SK-N-SH (cell line): ENCODE data around the gene PRKCA. TPM values are rescaled to one million over a fixed set of nuclear protein-coding genes. Genes with fewer than 3 reads are reported as not detected.

Experiments
- CTCF ChIA-PET: fragments of 300-600, 350-600 bp; formaldehyde crosslinking; extraction: SDS; loops from one replicate; lab custom pipeline; 2021; lab: Yijun Ruan, JAX
- POLR2A ChIA-PET: fragments of 350-600 bp; sonication (Branson Sonifier 250); formaldehyde crosslinking; extraction: SDS; loops from one replicate; lab custom pipeline; 2020; ENCODE audit warnings: antibody characterized with exemption, inconsistent platforms; lab: Yijun Ruan, JAX
- DNase-seq: peaks from one replicate; pipeline ENCODE4 v3.0.0; 2012
- H2AFZ ChIP-seq: fragments of 200-600 bp; sonication (generic); 2 replicates; pipeline ENCODE4 v1.8.1; 2016; ENCODE audit warnings: antibody characterized with exemption, mild to moderate bottlenecking, low read depth
- H3F3A ChIP-seq: fragments of 200-600 bp; sonication (generic); replicated peaks from 2 replicates; pipeline ENCODE3; 2016; ENCODE audit warnings: antibody characterized with exemption, mild to moderate bottlenecking; ENCODE audit not compliant: insufficient read depth
- H3K27ac ChIP-seq, 2 experiments: fragments of 200-500 bp in 1 of 2; fragments of 200-600 bp in 1 of 2; sonication (Bioruptor generic) in 1 of 2; sonication (generic), shearing (Covaris generic) in 1 of 2; 2 replicates each; pipeline versions ENCODE4 v1.5.1 to v1.6.1; 2014 to 2016; ENCODE audit warnings: low read depth in 2 of 2, inconsistent platforms in 1 of 2, low read length in 1 of 2, mild to moderate bottlenecking in 1 of 2, mixed read lengths in 1 of 2
- H3K27me3 ChIP-seq: fragments of 200-600 bp; sonication (generic), shearing (Covaris generic); 2 replicates; pipeline ENCODE4 v1.6.1; 2016; ENCODE audit warnings: mixed run types; ENCODE audit not compliant: insufficient read depth
- H3K36me3 ChIP-seq, 2 experiments: fragments of 200-500 bp in 1 of 2; fragments of 200-600 bp in 1 of 2; sonication (Bioruptor generic) in 1 of 2; sonication (generic) in 1 of 2; replicated peaks in 1 of 2; 2 replicates each; pipeline versions ENCODE3 to v1.5.1; 2014 to 2016; ENCODE audit warnings: low read length in 1 of 2, mild to moderate bottlenecking in 1 of 2; ENCODE audit not compliant: insufficient read depth in 2 of 2, control insufficient read depth in 1 of 2
- H3K4me1 ChIP-seq, 2 experiments: fragments of 200-500 bp in 1 of 2; fragments of 200-600 bp in 1 of 2; sonication (Bioruptor generic) in 1 of 2; sonication (generic), shearing (Covaris generic) in 1 of 2; 2 replicates each; pipeline versions ENCODE4 v1.5.1 to v1.6.1; 2014 to 2016; ENCODE audit warnings: low read depth in 1 of 2, low read length in 1 of 2, mixed run types in 1 of 2; ENCODE audit not compliant: insufficient read depth in 2 of 2, control insufficient read depth in 1 of 2
- H3K4me2 ChIP-seq: fragments of 200-600 bp; sonication (generic), shearing (Covaris generic); 2 replicates; pipeline ENCODE4 v1.6.1; 2017; ENCODE audit warnings: mixed run types
- H3K4me3 ChIP-seq, 2 experiments: fragments of 200-500 bp in 1 of 2; fragments of 200-600 bp in 1 of 2; sonication (Bioruptor generic) in 1 of 2; sonication (generic), shearing (Covaris generic) in 1 of 2; 2 replicates each; pipeline versions ENCODE4 v1.5.1 to v1.8.1; 2014 to 2016; ENCODE audit warnings: low read depth in 2 of 2, inconsistent platforms in 1 of 2, low read length in 1 of 2, mild to moderate bottlenecking in 1 of 2, mixed read lengths in 1 of 2, moderate library complexity in 1 of 2
- H3K79me2 ChIP-seq: fragments of 200-600 bp; sonication (generic); 2 replicates; pipeline ENCODE4 v1.8.1; 2017; ENCODE audit warnings: mild to moderate bottlenecking; ENCODE audit not compliant: insufficient read depth
- H3K9ac ChIP-seq: fragments of 200-600 bp; sonication (generic); 2 replicates; pipeline ENCODE4 v1.6.1; 2017; ENCODE audit warnings: mixed run types
- H3K9me2 ChIP-seq: fragments of 200-600 bp; sonication (generic); 2 replicates; pipeline ENCODE4 v1.6.1; 2017; ENCODE audit warnings: mixed run types
- H3K9me3 ChIP-seq: fragments of 200-600 bp; sonication (generic); 2 replicates; pipeline ENCODE4 v1.6.1; 2017; ENCODE audit warnings: mixed run types, mild to moderate bottlenecking, moderate library complexity
- H4K20me1 ChIP-seq: fragments of 200-600 bp; sonication (generic); 2 replicates; pipeline ENCODE4 v1.6.1; 2017; ENCODE audit warnings: mild to moderate bottlenecking, mixed run types; ENCODE audit not compliant: insufficient read depth
- EZH2phosphoT487 ChIP-seq: fragments of 200-600 bp; sonication (generic); IDR thresholded peaks from 2 replicates; pipeline ENCODE4 v1.6.1; 2017; ENCODE audit warnings: low read depth, mixed run types, mild to moderate bottlenecking, antibody characterized with exemption, moderate library complexity, borderline replicate concordance
- FOSL2 ChIP-seq: IDR thresholded peaks from 2 replicates; pipeline ENCODE4 v1.4.0; 2012; ENCODE audit warnings: low read depth, mild to moderate bottlenecking, moderate library complexity, borderline replicate concordance
- FOXJ3 ChIP-seq: sonication (generic); formaldehyde crosslinking; IDR thresholded peaks from 2 replicates; pipeline ENCODE4 v1.5.1; 2020; ENCODE audit warnings: mild to moderate bottlenecking, missing genetic modification reagents
- GABPA ChIP-seq: IDR thresholded peaks from 2 replicates; pipeline ENCODE4 v1.4.0; 2012; ENCODE audit warnings: low read depth, mild to moderate bottlenecking
- SIN3A ChIP-seq: IDR thresholded peaks from 2 replicates; pipeline ENCODE4 v1.6.1; 2012; ENCODE audit warnings: low read depth, mild to moderate bottlenecking, low read length, moderate library complexity, borderline replicate concordance
- TCF12 ChIP-seq: IDR thresholded peaks from 2 replicates; pipeline ENCODE4 v1.4.0; 2012
- TEAD4 ChIP-seq: IDR thresholded peaks from 2 replicates; pipeline ENCODE4 v1.4.0; 2012; ENCODE audit warnings: mild to moderate bottlenecking, borderline replicate concordance; ENCODE audit not compliant: insufficient read depth
- YY1 ChIP-seq: IDR thresholded peaks from 2 replicates; pipeline ENCODE4 v1.4.0; 2012; ENCODE audit warnings: low read depth, mild to moderate bottlenecking
- WGBS: methylation state at CpG from one replicate; pipeline ENCODE4 v1.1.6; 2017; ENCODE audit warnings: low lambda C conversion rate; 5-methylcytosine and 5-hydroxymethylcytosine counted together
- polyA plus RNA-seq, 3 experiments: library from polyadenylated mRNA; depleted of rRNA; stranded (reverse); fragments of >200 nt; gene quantifications; 2 replicates each; pipeline ENCODE4 v1.2.3, GENCODE V29; 2012
- TF ChIP-seq, protein P1 (sequence below): IDR thresholded peaks from 2 replicates; pipeline ENCODE4 v1.4.0; 2012; ENCODE audit warnings: low read depth, borderline replicate concordance
- TF ChIP-seq, protein P2 (sequence below): IDR thresholded peaks from 2 replicates; pipeline ENCODE4 v1.6.1; 2012; ENCODE audit warnings: mild to moderate bottlenecking, low read depth, low read length, moderate library complexity
- TF ChIP-seq, protein P3 (sequence below): fragments of 200-600 bp; sonication (generic); IDR thresholded peaks from 2 replicates; pipeline ENCODE4 v1.6.1; 2017; ENCODE audit warnings: antibody characterized with exemption, mild to moderate bottlenecking, moderate library complexity

PRKCA gene
- polyA plus RNA-seq, 1 of the 3 experiments (the other 2 are of a cell fraction): 108 TPM

DNA sequence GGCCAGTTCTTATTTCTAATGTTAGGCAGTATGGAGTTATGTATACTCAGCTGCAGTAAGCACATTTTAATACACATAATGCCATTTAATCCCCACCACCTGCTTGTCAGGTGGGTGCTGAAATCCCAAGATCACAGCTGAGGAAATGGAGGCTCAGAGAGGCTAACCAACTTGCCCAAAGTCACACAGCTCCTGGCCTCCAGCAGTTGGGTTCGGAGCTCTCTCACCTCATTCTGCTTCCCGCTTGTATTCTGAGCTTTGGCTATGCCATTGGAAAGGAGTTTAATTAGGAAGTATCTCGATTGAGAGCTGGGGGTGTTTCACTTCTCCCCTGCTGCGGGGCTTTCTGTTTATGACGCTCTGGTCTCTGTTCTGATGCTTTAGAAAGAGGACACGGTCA lies 459.9 kb downstream of the PRKCA start:
- Histone ChIP-seq H3K9me2 (no peaks in the 10 kb centered on the region), H3K36me3 (peaks cover 42 to 64% of the 10 kb centered on the region in 2 experiments), H2AFZ (no peak overlapping the region), H3K4me3 (no peak overlapping the region), H3K27me3 (no peaks in the 10 kb centered on the region), H3K79me2 (no peaks in the 10 kb centered on the region), H3K9ac (no peak overlapping the region), H3F3A (peaks cover 4% of the 10 kb centered on the region), H3K4me2 (no peak overlapping the region), H3K9me3 (no peaks in the 10 kb centered on the region), H3K27ac (no peak overlapping the region), H3K4me1 (peaks cover 0 to 13% of the 10 kb centered on the region in 2 experiments; a peak in 1 of 4 replicates), H4K20me1 (no peaks in the 10 kb centered on the region)
- no peak for DNase-seq
- CTCF ChIA-PET: no interaction called here
- TF ChIP-seq, protein P1, sequence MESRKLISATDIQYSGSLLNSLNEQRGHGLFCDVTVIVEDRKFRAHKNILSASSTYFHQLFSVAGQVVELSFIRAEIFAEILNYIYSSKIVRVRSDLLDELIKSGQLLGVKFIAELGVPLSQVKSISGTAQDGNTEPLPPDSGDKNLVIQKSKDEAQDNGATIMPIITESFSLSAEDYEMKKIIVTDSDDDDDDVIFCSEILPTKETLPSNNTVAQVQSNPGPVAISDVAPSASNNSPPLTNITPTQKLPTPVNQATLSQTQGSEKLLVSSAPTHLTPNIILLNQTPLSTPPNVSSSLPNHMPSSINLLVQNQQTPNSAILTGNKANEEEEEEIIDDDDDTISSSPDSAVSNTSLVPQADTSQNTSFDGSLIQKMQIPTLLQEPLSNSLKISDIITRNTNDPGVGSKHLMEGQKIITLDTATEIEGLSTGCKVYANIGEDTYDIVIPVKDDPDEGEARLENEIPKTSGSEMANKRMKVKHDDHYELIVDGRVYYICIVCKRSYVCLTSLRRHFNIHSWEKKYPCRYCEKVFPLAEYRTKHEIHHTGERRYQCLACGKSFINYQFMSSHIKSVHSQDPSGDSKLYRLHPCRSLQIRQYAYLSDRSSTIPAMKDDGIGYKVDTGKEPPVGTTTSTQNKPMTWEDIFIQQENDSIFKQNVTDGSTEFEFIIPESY: no peak
- no peak for TF ChIP-seq EZH2phosphoT487
- TF ChIP-seq SIN3A: no peak
- TF ChIP-seq, protein P2, sequence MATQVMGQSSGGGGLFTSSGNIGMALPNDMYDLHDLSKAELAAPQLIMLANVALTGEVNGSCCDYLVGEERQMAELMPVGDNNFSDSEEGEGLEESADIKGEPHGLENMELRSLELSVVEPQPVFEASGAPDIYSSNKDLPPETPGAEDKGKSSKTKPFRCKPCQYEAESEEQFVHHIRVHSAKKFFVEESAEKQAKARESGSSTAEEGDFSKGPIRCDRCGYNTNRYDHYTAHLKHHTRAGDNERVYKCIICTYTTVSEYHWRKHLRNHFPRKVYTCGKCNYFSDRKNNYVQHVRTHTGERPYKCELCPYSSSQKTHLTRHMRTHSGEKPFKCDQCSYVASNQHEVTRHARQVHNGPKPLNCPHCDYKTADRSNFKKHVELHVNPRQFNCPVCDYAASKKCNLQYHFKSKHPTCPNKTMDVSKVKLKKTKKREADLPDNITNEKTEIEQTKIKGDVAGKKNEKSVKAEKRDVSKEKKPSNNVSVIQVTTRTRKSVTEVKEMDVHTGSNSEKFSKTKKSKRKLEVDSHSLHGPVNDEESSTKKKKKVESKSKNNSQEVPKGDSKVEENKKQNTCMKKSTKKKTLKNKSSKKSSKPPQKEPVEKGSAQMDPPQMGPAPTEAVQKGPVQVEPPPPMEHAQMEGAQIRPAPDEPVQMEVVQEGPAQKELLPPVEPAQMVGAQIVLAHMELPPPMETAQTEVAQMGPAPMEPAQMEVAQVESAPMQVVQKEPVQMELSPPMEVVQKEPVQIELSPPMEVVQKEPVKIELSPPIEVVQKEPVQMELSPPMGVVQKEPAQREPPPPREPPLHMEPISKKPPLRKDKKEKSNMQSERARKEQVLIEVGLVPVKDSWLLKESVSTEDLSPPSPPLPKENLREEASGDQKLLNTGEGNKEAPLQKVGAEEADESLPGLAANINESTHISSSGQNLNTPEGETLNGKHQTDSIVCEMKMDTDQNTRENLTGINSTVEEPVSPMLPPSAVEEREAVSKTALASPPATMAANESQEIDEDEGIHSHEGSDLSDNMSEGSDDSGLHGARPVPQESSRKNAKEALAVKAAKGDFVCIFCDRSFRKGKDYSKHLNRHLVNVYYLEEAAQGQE: no peak
- TF ChIP-seq TEAD4: no peak
- POLR2A ChIA-PET: no interaction called here
- WGBS: 93% methylated on average over 6 of the region's 6 CpGs

DNA sequence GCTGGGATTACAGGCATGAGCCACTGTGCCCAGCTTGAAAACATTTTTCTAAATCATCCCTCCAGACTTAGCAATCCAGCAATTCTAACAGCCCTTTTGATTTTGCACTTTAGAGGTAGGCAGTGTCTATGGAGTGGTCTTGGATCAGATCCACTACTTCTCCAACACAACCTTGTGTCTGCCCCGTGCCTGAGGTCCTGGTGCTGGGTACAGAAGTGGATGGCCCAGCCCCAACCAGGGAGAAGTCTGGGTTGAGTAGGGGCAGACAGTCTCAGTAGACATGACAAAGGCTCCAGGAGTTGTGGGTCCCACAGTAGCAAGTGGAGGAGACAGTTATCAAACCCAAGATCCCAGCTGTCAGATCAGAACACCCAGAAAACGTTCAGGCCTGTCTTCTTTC lies 460.6 kb downstream of the PRKCA start:
- Histone ChIP-seq H3K9ac (no peak overlapping the region), H3K4me2 (no peak overlapping the region), H3F3A (peaks cover 4% of the 10 kb centered on the region), H3K27me3 (no peaks in the 10 kb centered on the region), H3K4me1 (peaks cover 0 to 13% of the 10 kb centered on the region in 2 experiments; a peak in 1 of 4 replicates), H3K9me2 (no peaks in the 10 kb centered on the region), H2AFZ (no peak overlapping the region), H3K36me3 (peaks cover 44 to 68% of the 10 kb centered on the region in 2 experiments), H3K79me2 (no peaks in the 10 kb centered on the region), H4K20me1 (no peaks in the 10 kb centered on the region), H3K27ac (no peak overlapping the region), H3K9me3 (no peaks in the 10 kb centered on the region), H3K4me3 (no peak overlapping the region)
- ChIA-PET CTCF (interaction anchor here (1.2 kb wide), 1 partner anchor 69 kb away, joined by 3 read pairs; no protein-coding TSS in a partner anchor), POLR2A (no interaction called here)
- WGBS: 68% methylated on average over 2 of the region's 2 CpGs
- TF ChIP-seq SIN3A (no peak), YY1 (no peak), FOXJ3 (CRISPR knock-in tag) (no peak), TEAD4 (no peak), TCF12 (no peak), GABPA (no peak), FOSL2 (no peak)
- TF ChIP-seq, protein P1: no peak
- TF ChIP-seq, protein P3, sequence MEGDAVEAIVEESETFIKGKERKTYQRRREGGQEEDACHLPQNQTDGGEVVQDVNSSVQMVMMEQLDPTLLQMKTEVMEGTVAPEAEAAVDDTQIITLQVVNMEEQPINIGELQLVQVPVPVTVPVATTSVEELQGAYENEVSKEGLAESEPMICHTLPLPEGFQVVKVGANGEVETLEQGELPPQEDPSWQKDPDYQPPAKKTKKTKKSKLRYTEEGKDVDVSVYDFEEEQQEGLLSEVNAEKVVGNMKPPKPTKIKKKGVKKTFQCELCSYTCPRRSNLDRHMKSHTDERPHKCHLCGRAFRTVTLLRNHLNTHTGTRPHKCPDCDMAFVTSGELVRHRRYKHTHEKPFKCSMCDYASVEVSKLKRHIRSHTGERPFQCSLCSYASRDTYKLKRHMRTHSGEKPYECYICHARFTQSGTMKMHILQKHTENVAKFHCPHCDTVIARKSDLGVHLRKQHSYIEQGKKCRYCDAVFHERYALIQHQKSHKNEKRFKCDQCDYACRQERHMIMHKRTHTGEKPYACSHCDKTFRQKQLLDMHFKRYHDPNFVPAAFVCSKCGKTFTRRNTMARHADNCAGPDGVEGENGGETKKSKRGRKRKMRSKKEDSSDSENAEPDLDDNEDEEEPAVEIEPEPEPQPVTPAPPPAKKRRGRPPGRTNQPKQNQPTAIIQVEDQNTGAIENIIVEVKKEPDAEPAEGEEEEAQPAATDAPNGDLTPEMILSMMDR: no peak
- DNase-seq: no peak
